ENCODE data around the gene CD74. TPM values are rescaled to one million over a fixed set of nuclear protein-coding genes. Genes with fewer than 3 reads are reported as not detected.

Gene CD74
- 0.14 TPM in 2 of 5 replicates, not detected in the others for total RNA-seq (2022; extraction: Qiagen RNA extraction)

GRCh38 chr5:150412319-150413175, at the start of gene CD74:
Gene CD74, minus strand, starts transcription at chr5:150412910. Its CDS starts 161 bp downstream, at chr5:150412749.

GRCh38 chr5:150449517-150450339, 37.0 kb upstream of the CD74 start, which contains the start of gene RPS14:
Gene RPS14, minus strand, starts transcription at chr5:150449739. Its CDS starts 2,006 bp downstream, at chr5:150447733.

GRCh38 chr5:150357326-150358260, 55.1 kb downstream of the CD74 start, which contains the start of gene TCOF1:
Gene TCOF1, plus strand, starts transcription at chr5:150357697. Its CDS starts 50 bp downstream, at chr5:150357747.

Other genes with a start within 250 kb of the CD74 start
- not detected in 5 replicates for gene CDX1, start 246.1 kb downstream of the CD74 start, total RNA-seq (2022; extraction: Qiagen RNA extraction)
- 0.02 to 0.04 TPM in 2 of 5 replicates, not detected in the others for gene SLC6A7, start 222.8 kb downstream of the CD74 start, total RNA-seq (2022; extraction: Qiagen RNA extraction)
- gene CAMK2A, start 123.1 kb downstream of the CD74 start, total RNA-seq (2022; extraction: Qiagen RNA extraction), result 0.54 to 0.85 TPM (median 0.77 TPM) in 5 replicates
- 25.8 to 37.8 TPM (median 31.8 TPM) in 5 replicates for gene ARSI, start 110.0 kb downstream of the CD74 start, total RNA-seq (2022; extraction: Qiagen RNA extraction)
- gene TCOF1, start 55.2 kb downstream of the CD74 start, total RNA-seq (2022; extraction: Qiagen RNA extraction), result 53.5 to 85.1 TPM (median 77.8 TPM) in 5 replicates
- 2,222 to 2,838 TPM (median 2,317 TPM) in 5 replicates for gene RPS14, start 36.8 kb upstream of the CD74 start, total RNA-seq (2022; extraction: Qiagen RNA extraction)
- gene NDST1, start 95.2 kb upstream of the CD74 start, total RNA-seq (2022; extraction: Qiagen RNA extraction), result 44.3 to 71.3 TPM (median 66.2 TPM) in 5 replicates
- 17.3 to 29.5 TPM (median 26.7 TPM) in 5 replicates for gene SYNPO, start 227.8 kb upstream of the CD74 start, total RNA-seq (2022; extraction: Qiagen RNA extraction)
- gene MYOZ3, start 248.3 kb upstream of the CD74 start, total RNA-seq (2022; extraction: Qiagen RNA extraction), result 0.02 to 0.18 TPM (median 0.09 TPM) in 4 of 5 replicates, not detected in the other